Activated T-cell treated with anti-CD3 and anti-CD28 coated beads, Interleukin-2, amount 50 U/mL, for 24 hours (primary cell): ENCODE results near the gene EDC3.
A peak's percentile ranks its signal among the peaks of the same experiment; 100 is the strongest.

Experiments used
- DNase-seq: peaks from one replicate; pipeline ENCODE4 v3.0.0-alpha.2; 2020
- H3K27ac Mint-ChIP-seq: 2 replicates; pipeline ENCODE4 v1.8.0; 2020; ENCODE audit warnings: mild to moderate bottlenecking, mixed read lengths
- H3K27me3 Mint-ChIP-seq: 2 replicates; pipeline ENCODE4 v1.8.0; 2020; ENCODE audit warnings: mixed read lengths
- H3K36me3 Mint-ChIP-seq: 2 replicates; pipeline ENCODE4 v1.8.0; 2020; ENCODE audit warnings: low read depth, mixed read lengths
- H3K4me1 Mint-ChIP-seq: 2 replicates; pipeline ENCODE4 v1.8.0; 2020; ENCODE audit warnings: low read depth, mixed read lengths
- H3K4me3 Mint-ChIP-seq: 2 replicates; pipeline ENCODE4 v1.8.0; 2020; ENCODE audit warnings: mild to moderate bottlenecking, moderate library complexity, mixed read lengths
- H3K9me3 Mint-ChIP-seq: 2 replicates; pipeline ENCODE4 v1.8.0; 2020; ENCODE audit warnings: mixed read lengths

The EDC3 gene

DNA sequence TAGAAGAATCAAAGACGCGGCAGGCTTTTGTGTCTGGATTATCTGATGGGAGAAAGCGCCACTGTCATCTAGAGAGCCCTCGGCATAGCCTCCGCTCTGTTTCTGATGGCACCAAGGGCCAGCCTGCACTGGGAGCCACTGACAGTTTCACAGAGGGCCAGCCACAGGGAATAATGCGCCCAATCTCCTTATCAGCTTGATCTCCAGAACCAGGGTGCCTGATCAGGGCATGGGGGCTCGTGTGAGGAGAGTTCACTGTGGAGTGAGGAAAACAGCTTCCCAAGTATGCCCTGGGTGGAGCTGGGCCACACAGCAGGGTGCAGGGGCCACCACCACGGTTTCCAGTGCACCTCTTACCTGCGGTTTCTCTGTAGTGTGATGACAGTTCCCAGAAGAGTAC is 110.0 kb downstream of the EDC3 start:
- no peaks in the 10 kb centered on the region for H3K9me3 Mint-ChIP-seq
- no peak for DNase-seq
- no peaks in the 10 kb centered on the region for H3K4me1 Mint-ChIP-seq
- no peak overlapping the region for H3K4me3 Mint-ChIP-seq
- no peaks in the 10 kb centered on the region for H3K27me3 Mint-ChIP-seq
- no peak overlapping the region for H3K27ac Mint-ChIP-seq
- H3K36me3 Mint-ChIP-seq: peaks cover 72% of the 10 kb centered on the region

DNA sequence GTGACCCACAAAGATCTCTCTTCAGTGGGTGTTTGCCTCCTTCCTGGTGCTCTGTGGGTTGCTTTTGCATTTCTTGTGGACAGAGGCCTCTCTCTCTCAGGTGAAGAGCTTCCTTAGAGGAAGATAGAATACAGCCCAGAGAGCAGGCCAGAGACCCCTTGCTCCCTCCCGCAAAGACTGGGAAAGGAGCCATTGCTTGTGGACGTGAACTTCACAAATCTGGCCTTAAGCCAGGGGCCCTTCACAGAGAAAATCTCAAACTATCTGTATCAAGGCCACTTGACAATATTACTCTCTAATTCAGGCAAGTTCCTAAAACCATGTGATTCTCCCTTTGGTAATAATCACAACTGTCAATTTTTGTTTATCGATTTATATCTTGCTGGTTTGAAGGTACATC is 110.6 kb downstream of the EDC3 start:
- H3K9me3 Mint-ChIP-seq: no peaks in the 10 kb centered on the region
- H3K36me3 Mint-ChIP-seq: peaks cover 69% of the 10 kb centered on the region
- peak overlapping the region; percentile 44 for H3K27ac Mint-ChIP-seq
- H3K27me3 Mint-ChIP-seq: no peaks in the 10 kb centered on the region
- no peak overlapping the region for H3K4me3 Mint-ChIP-seq
- DNase-seq: no peak
- no peaks in the 10 kb centered on the region for H3K4me1 Mint-ChIP-seq

DNA sequence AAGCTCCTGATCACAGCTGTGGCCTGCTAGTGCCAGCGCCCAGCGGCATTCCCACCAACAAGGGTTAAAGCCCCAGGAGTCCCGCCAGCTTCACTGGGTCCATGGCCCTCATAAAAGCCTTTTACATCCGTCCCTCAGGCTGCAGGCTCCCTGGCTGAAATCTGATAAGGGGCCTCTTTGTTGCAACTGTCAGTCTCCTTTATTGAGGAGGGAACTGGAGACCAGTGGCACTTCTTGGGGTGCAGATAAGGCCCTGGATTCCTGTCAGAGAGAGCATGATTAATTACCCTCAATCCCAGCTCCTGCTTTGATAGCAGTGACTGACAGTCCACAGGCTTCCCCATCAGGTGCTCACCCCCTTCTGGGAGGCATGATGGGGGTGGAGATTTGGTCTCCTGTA is 111.0 kb downstream of the EDC3 start:
- H3K9me3 Mint-ChIP-seq: no peaks in the 10 kb centered on the region
- H3K27me3 Mint-ChIP-seq: no peaks in the 10 kb centered on the region
- no peak for DNase-seq
- no peak overlapping the region for H3K4me3 Mint-ChIP-seq
- H3K27ac Mint-ChIP-seq: peak overlapping the region; percentile 44
- peaks cover 66% of the 10 kb centered on the region for H3K36me3 Mint-ChIP-seq
- H3K4me1 Mint-ChIP-seq: no peaks in the 10 kb centered on the region

DNA sequence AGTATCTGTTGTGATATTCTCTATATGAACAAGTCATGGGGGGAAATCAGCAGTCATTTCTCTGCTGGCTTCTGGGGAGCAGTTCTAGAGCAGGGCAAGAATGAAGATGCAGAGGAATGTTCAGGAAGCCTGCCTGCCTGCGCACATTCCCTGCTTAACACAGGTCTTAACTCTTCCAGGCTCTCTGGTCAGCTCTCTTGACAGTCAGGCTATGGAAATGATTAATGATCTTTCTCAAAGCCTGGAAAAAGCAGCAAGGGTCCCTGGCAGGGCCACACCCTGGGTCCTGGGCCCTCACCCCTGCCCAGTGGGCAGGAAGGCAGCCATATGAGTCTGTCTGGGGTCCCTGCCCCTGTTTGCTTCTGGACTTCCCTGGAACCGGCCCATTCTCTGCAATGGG is 111.6 kb downstream of the EDC3 start:
- no peaks in the 10 kb centered on the region for H3K27me3 Mint-ChIP-seq
- no peaks in the 10 kb centered on the region for H3K9me3 Mint-ChIP-seq
- DNase-seq: no peak
- H3K4me3 Mint-ChIP-seq: no peak overlapping the region
- peaks cover 66% of the 10 kb centered on the region for H3K36me3 Mint-ChIP-seq
- H3K27ac Mint-ChIP-seq: peak overlapping the region; percentile 58
- H3K4me1 Mint-ChIP-seq: no peaks in the 10 kb centered on the region
